ENCODE data around the gene MALRD1. TPM values are rescaled to one million over a fixed set of nuclear protein-coding genes. Genes with fewer than 3 reads are reported as not detected.

The MALRD1 gene
- polyA plus RNA-seq, 3 donors, result 2.0 to 3.7 (median 2.1) TPM

DNA sequence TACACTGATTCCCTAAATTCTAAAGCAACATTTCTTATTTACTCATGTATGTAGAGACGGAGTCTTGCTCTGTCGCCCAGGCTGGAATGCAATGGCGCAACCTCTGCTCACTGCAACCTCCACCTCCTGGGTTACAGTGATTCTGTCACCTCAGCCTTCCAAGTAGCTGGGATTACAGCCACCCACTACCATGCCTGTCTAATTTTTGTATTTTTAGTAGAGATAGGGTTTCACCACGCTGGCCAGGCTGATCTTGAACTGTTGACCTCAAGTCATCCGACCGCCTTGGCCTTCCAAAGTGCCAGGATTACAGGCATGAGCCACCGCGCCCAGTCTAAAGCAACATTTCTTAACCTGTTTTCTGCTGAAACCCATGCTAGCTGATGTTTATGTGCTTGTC, 540.0 kb downstream of the MALRD1 start:
- no peak for DNase-seq (ENCODE audit: extremely low read depth in 1 of 11, low read depth in 9 of 11, low spot score in 4 of 11)

DNA sequence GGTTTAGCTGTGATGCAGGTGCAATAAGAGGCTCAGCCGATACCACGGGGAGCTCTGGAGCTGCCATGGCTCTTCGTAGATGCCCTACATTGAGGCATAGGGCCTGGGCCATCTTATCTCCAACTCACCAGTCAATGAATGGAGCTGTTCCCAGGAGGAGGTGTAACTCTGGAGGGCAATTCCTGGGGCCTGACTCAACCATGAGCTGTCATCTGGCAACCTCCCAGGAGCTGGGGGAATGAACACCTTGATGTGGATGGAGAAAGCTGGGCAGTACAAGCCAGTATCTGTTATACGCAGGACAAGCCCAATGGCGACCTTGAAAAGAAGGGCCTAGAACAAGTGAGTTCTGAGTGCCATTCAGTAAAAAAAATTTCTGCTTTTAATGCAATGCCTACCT, 543.7 kb downstream of the MALRD1 start:
- DNase-seq (ENCODE audit: extremely low read depth in 1 of 11, low read depth in 9 of 11, low spot score in 4 of 11), result no peak

DNA sequence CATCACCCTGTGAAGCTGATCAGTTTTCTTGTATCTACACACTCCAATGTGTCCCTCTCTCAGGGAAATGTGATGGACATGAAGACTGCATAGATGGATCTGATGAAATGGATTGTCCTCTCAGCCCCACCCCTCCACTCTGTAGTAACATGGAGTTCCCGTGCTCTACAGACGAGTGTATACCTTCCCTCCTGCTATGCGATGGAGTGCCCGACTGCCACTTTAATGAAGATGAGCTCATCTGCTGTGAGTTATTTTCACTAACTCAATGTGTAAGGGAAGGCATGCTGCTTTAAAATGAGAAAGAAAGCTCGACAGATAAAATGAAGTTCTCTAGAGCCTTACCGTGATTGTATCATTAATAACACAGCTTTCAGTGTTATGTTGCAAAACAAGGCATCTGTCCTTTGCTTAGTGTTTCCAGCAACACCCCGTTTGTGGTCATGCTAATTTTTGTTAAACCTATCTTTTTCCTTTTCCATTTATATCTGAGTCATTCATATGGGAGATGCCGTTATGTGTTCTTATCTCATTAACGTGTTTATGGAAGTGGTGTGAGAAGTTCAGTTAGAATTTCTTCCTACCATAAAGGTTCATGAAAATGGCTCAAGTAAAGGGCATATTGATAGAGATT, 546.7 kb downstream of the MALRD1 start:
- no peak for DNase-seq (ENCODE audit: extremely low read depth in 1 of 11, low read depth in 9 of 11, low spot score in 4 of 11)

DNA sequence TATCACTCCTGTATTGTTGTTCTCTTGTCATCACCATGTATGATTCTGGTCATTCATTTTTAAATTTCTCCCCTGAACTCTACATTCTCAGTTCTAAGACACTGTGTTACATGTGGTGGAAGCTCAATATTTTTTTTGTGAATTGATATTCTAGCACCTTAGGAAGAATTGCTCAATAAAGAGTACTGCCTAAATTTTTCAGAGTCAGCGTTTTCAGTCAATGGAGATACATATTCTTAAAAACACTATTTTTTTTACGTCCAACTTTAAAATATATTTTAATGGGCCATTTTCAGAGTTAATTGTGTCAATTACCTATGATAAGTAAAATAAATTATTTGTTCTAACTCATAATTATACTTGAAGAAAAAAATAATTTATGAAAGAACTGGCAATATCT, 557.2 kb downstream of the MALRD1 start:
- DNase-seq (ENCODE audit: extremely low read depth in 1 of 11, low read depth in 9 of 11, low spot score in 4 of 11), result no peak

DNA sequence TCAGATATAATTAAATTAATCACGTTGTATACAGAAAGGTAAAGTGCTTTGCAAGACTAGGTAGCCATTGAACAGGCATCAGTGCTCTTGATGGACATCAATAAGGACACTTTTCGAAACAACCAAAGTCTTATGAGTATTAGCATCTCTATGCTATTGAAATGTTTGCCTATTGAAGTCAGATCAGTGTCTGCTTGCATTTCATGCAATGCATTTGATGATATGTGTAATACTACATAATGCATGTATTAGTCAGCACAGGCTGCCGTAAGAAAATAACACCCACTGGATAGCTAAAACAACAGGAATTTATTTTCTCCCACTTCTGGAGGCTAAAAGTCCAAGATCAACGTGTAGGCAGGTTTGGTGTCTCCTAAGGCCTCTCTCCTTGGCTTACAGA, 558.4 kb downstream of the MALRD1 start:
- no peak for DNase-seq (ENCODE audit: extremely low read depth in 1 of 11, low read depth in 9 of 11, low spot score in 4 of 11)

DNA sequence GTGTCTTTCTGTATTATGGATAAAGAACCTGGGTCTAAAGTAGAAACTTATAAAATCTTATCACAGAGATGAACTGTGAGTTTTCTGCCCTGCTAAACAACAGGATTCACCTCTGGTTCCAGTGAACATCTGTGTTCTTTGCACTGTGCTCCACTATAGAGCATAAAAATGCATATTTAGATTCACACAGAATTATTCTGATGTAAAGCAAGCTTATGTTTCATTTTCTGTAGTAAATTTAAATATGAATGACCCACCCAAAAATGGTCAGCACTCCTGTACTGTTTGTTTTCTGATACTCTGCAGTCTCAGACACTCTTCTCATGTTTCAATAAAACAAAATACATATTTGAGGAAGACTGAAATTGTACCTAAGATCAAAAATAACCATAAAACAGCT, 563.2 kb downstream of the MALRD1 start:
- DNase-seq (ENCODE audit: extremely low read depth in 1 of 11, low read depth in 9 of 11, low spot score in 4 of 11), result no peak

DNA sequence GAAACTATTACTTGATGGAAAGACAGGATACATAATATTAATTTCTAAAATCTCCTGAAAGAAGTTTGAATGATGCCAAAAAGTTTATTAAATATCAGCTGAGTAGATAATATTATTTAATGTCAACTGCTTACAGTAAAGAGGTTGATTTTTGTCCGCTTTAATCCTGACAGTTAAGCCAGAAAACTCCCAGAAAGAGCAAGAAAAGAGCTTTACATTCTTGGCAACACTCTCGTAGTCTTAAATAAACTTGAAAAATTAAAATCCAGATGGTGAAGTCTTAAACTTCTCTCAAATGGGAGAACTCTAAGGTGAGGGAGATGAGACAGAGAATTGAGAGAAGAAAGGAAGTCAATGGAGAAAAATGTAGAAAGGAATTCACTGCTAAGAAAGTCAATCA, 568.4 kb downstream of the MALRD1 start:
- no peak for DNase-seq (ENCODE audit: extremely low read depth in 1 of 11, low read depth in 9 of 11, low spot score in 4 of 11)

DNA sequence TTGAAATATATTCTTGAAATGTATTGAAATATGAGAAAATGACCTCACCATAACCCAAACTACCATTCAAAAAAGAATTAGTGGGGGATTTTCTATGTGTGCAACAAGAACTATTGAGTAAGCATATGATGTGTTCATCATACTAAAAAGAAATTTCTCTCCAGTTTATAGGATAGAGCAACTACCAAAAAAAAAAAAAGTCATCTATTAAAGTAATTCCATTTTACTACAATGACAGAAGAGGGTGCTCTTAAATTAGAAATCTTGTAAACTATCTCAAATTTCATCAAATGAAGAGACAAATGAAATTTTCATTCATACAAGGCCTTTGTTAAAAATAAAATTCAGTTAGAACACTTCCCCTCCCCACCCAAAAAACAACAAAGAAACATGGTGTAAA, 572.2 kb downstream of the MALRD1 start:
- no peak for DNase-seq (ENCODE audit: extremely low read depth in 1 of 11, low read depth in 9 of 11, low spot score in 4 of 11)

DNA sequence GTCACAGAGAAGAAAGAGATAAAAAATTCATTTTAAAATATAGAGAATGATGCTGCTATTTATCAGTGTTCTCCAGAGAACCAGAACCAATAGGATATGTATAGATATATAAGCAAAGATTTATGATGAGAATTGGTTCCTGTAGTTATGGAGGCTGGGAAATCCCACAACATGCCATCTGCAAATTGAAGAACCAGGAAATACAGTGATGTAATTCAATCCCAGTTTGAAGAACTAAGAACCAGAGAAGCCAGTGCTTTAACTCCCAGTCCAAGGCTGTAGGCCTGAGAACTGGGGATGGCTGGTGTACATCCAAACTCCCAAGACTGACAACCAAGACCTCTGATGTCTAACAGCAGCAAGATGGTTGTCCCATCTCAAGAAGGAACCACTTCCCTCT, 574.7 kb downstream of the MALRD1 start:
- no peak for DNase-seq (ENCODE audit: extremely low read depth in 1 of 11, low read depth in 9 of 11, low spot score in 4 of 11)

DNA sequence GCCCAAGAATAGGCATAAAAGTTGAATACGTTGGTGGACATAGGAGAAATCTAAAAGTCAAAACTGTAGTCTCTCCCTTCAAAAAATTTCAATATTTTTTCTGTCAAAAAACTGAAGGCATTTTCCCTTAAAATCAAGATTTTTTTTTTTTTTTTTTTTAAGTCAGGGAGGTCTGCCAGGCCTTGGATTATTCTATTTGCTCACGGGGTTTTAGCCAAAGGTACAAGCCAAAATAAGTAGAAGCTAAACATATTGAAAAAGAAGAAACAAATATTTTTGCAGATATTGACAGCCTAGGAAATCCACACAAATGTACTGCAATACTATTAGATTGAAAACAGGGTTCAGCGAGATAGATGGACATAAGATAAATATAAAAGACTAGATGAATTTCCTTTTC, 577.6 kb downstream of the MALRD1 start:
- no peak for DNase-seq (ENCODE audit: extremely low read depth in 1 of 11, low read depth in 9 of 11, low spot score in 4 of 11)

DNA sequence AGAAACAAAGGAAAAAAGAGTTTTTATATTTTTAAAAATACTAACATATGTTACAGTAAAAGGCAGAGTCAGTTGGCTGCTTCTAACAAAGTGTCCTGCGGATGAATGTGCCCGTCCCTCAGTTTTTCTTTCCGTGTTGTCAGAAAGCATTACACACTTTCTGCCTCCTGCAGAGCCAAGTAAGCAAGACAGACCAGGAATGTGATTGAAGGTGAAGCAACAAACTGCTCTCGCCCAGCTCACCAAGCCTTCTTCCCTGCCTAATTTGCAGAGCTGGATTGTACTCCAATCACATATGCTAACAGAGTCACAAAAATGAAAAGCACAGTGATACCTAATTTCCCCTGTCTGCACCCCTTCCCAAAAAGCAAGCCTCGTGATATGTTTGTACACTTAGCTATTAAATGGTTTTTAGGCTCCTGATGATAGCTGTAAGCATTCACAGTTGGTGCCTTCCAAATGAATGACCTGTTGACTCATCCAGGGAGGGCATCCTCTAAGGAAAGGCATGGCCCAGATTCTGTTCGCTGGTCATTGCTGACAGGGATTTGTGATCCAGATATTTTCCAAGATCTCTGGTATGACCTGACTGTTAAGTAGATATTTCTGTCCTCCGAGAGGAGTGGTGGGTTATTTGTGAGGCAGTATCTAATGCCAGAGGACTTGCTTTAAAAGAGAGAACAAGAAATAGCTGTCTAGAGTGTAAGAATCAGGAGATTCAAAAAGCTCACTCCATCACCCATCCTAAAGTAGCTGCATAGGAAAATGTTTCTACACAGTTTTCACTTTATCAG, 580.4 kb downstream of the MALRD1 start:
- no peak for DNase-seq (ENCODE audit: extremely low read depth in 1 of 11, low read depth in 9 of 11, low spot score in 4 of 11)

DNA sequence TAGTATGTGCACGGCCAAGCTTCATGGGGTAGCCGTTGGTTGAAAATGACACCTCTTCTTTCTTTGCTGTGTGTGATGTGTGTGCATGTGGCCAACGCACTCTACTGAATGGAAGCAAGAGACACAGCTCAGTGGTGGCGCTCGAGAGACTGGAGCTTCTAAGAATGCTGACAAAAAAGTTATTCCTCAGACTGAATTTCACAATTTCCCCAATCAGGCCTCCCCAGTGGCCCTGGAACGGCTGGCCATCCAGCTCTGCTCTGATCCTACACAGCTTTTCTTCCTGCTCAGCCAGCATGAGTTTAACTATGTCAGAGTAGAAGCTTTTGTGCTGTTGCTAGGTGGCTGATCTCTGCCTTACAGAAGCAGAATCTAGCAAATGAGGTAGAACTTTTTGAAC, 581.0 kb downstream of the MALRD1 start:
- peak in 9 of 11 donors; percentile 12 to 54 (median 26) for DNase-seq (ENCODE audit: extremely low read depth in 1 of 11, low read depth in 9 of 11, low spot score in 4 of 11)

DNA sequence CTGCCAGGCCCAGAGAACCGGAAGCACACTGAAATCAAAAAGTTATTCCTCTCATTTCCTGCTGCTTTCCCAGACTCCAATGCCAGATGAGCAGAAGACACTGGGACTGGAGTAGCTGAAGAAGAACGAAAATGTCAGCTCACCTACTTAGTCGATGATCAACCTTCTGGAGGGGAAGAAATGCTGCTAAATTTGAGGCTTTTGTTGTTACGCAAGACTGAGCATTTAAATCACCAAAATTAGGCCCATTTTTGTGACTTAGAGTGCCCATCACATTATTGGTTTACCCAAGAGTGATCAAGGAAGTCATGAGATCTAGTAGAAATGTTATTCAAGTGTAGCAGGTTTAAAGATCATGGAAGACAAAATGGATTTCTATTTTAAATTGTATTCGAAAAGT, 585.6 kb downstream of the MALRD1 start:
- no peak for DNase-seq (ENCODE audit: extremely low read depth in 1 of 11, low read depth in 9 of 11, low spot score in 4 of 11)

DNA sequence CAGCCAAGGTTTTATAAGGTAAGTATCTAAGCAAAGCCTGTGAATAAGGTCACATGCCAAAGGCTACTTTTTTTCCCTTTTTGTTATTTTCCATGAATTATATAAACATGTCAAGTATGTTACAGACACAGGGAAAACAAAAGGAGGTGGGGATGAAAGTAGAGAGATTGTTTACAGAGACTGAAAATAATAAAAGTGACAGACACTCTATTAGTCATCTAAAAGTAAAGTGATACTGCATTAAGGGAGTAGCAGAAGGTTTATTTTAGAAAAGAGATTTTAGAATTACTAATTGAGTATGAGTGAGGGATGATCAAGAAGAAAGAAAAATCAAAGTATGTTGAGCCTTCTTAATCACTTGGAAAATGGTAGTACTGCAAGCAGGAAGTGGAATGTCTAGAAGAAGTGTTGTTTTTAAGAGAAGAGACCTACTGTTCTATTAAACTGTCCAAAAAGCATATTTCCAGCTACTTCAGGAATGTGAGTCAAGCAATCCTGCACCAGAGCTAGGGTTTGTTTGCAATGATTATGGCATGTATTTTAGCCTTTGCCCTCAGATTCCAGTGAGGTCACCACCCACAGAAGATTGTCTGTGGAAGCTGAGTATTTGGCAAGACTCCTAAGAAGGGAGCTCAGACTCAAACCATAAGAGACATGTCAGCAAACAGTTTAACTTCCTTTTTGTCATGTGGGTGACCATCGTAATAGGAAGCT, 589.7 kb downstream of the MALRD1 start:
- peak; percentile 54 to 89 (median 79) for DNase-seq (ENCODE audit: extremely low read depth in 1 of 11, low read depth in 9 of 11, low spot score in 4 of 11)

DNA sequence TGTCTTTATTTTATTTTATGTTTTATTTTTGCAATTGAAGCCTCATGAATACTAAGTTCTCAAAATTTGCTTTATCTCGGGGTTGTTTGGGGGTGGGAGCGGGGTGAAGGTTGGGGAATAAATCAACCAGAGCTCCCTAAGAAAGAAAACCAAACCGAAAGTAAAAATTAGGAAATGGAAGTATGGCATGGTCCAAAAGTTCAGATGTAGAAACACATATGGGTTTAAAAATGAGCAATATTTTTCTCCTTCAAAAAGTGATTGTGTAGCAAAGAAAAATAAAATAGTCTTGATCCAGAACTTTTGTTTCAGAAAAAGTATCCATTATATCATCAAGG, 590.3 kb downstream of the MALRD1 start:
- no peak for DNase-seq (ENCODE audit: extremely low read depth in 1 of 11, low read depth in 9 of 11, low spot score in 4 of 11)

DNA sequence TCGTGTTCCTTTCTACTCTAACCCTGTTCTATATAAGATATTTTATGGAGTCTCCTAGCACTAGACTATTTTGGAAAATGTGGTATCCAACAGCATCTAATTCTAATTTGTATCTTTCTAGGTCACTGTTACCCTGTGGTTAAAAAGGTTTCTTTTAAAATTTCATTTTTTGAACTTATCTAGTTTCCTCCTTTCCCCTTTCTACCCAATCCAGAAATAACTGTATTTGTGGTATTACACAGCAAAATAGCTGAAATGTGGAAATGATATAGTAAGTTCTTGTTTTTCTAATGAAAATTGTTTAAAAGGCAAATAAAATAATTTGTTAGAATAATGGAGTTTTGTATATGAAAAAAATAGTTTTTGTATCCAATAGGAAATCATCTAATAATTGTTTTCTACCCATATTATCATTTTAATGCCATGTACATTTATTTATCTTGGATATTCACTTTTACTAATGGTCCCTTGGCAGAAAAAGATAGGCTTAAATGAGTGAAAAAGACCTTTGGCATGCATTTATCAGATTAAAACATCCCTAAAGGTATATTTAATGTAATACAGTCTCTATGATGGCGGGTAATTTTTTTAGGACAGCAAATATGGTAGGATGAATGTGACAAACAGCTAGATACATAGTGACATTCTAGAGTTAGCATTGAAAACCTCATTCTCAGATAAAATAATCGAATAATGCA, 592.1 kb downstream of the MALRD1 start:
- no peak for DNase-seq (ENCODE audit: extremely low read depth in 1 of 11, low read depth in 9 of 11, low spot score in 4 of 11)

DNA sequence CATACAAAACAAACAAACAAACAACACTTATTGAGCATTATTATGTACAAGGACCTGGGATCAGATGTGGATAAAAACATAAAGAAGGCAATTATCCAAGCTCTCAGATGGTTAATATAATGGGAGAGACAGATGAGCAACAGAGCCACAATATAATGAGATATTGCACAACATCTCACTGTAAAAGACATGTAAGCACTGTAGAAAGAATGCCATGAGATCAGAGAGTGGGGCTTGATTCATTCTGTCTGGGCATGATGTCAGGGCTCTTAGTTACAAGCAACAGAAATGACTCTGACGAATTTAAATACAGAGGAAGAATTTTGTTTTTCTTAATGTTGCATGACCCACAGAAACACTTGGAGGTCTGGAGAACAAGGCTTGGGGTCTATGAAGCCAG, 602.9 kb downstream of the MALRD1 start:
- no peak for DNase-seq (ENCODE audit: extremely low read depth in 1 of 11, low read depth in 9 of 11, low spot score in 4 of 11)

DNA sequence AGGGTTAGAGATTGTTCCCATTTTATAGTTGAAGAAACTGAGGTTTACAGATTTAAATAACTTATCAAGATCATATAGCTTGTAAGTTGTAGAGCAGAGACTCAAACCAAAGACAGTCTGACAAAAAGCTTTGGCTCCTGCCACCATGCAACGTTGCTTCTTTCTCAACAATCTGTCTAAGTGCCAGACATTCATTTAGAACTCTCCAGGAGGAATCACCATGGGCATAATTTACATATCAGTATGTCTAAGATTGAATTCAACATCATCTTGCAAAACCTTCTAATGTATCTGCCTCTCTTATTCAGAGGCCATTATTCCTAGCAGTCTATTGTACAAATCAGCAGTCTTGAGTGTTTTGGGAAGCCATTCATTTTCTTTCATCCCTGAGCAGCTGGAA, 604.1 kb downstream of the MALRD1 start:
- no peak for DNase-seq (ENCODE audit: extremely low read depth in 1 of 11, low read depth in 9 of 11, low spot score in 4 of 11)

DNA sequence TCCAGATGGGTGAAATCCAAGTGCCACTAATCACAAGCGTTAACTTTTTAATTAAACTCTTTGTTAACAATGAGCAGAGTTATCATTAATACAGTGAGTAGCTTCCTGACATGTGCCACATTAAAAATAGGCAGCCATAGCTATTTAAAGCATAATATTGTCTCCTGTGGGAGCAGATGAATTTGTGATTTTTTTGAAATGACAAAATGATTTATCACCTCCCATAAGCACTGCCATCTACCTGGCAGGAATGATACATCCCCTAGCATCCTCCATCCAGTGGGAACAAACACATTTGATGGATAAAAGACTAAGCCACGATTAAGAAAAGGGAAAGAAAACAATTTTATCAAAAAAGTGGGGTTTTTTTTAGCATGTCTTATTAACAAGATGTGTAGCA, 605.3 kb downstream of the MALRD1 start:
- no peak for DNase-seq (ENCODE audit: extremely low read depth in 1 of 11, low read depth in 9 of 11, low spot score in 4 of 11)

DNA sequence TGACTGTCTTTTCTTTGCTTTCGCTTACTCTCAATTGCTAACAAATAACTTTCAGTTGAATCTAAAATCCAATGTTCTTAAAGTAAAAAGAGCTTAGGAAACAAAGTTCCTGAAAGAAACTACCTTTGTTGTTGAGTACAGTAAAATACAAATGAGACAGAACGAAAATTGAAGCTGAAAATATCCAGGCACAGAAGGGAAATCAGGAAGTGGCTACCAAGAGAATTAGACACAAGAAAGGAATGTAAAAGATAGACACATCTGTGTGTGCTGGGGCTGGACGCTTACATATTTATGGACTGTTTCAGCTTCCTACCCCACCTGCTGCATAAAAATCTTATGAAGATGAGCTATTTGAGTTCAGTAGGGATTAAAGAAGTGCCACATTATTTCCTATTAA, 606.0 kb downstream of the MALRD1 start:
- no peak for DNase-seq (ENCODE audit: extremely low read depth in 1 of 11, low read depth in 9 of 11, low spot score in 4 of 11)

All from renal cortex interstitium (tissue), 11 donors.